HFF-Myc (cell line): Measurements from ENCODE around the gene SLX9.

Experiments
- DNase-seq: peaks from one replicate; pipeline ENCODE4 v3.0.0-alpha.2; 2011; ENCODE audit warnings: low read depth; ENCODE audit errors: extremely low read depth
- H3K4me3 ChIP-seq: replicated peaks from 2 replicates; pipeline ENCODE4 v1.5.1; 2011; ENCODE audit warnings: low read depth, mild to moderate bottlenecking, control low read depth, low read length
- CTCF ChIP-seq: IDR thresholded peaks from 2 replicates; pipeline ENCODE4 v1.5.1; 2012; ENCODE audit warnings: mild to moderate bottlenecking, low read depth, low read length, control low read depth; ENCODE audit errors: missing control alignments

SLX9 gene

DNA sequence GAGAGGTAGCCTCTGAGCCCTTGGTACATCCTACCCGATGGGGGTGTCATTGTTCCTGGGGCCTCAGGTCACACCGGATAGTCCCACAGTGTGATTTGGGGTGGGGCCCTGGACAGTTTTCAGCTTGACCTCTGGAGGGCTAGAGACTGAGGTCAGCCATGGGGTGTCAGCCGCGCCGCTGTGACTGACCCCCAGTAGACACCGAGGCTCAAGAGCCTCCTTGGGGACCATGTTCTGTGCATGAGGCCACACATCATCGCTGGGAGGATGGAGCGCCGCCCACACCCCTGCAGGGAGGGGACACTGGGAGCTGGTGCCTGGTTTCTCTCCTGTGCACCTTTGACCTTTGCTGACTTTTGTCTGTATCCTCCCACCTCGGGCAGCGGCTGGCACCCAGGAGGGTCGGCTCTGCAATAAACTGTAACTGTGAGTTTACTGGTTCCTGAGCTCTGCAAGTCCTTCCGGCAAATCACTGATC is 41.8 kb upstream of the SLX9 start:
- no peak for DNase-seq
- H3K4me3 ChIP-seq: no peak overlapping the region
- TF ChIP-seq CTCF: no peak

GRCh38 chr21:44898851-44899767 is 40.7 kb upstream of the SLX9 start:
- H3K4me3 ChIP-seq: no peak overlapping the region
- DNase-seq: no peak
- TF ChIP-seq CTCF: no peak

DNA sequence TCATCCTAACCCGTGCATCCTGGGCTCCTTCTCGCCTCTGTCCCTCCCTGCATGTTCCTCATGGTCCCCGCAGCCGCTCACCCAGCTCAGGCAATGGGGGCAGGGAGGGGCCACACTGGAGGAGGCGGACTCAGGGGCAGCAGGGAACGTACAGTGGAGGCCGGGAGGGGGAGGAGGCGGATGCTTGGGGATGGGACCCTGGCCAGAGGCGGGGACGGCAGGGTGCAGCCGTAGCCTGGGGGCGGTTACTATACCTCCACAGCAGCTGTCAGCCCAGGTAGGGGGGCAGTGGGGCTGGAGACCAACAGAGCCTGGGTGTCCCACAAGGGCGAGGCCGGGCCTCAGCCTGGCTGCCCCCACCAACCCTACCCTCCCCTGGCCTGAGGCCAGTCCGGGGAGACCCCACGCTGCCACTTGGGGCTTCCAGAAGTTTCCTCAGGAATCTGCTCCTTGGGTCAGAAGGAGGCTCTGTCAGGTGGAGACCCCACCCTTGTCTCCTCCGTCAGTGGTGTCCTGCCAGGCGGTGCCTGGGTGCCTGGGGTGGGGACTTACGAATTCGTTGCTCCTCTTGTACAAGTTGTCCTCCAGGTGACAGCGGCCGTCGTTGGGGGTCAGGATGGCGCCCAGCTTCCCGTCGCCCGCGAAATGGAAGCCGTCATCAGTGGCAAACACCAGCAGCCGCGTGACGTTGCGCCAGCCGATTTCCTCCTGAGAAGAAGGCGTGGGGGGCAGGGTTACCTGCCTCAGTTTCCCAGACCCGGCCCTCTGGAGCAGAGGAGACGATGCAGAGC is 39.9 kb upstream of the SLX9 start:
- H3K4me3 ChIP-seq: no peak overlapping the region
- DNase-seq: no peak
- no peak for TF ChIP-seq CTCF

GRCh38 chr21:44900559-44901251 is 39.1 kb upstream of the SLX9 start:
- no peak for DNase-seq
- no peak overlapping the region for H3K4me3 ChIP-seq
- TF ChIP-seq CTCF: no peak

DNA sequence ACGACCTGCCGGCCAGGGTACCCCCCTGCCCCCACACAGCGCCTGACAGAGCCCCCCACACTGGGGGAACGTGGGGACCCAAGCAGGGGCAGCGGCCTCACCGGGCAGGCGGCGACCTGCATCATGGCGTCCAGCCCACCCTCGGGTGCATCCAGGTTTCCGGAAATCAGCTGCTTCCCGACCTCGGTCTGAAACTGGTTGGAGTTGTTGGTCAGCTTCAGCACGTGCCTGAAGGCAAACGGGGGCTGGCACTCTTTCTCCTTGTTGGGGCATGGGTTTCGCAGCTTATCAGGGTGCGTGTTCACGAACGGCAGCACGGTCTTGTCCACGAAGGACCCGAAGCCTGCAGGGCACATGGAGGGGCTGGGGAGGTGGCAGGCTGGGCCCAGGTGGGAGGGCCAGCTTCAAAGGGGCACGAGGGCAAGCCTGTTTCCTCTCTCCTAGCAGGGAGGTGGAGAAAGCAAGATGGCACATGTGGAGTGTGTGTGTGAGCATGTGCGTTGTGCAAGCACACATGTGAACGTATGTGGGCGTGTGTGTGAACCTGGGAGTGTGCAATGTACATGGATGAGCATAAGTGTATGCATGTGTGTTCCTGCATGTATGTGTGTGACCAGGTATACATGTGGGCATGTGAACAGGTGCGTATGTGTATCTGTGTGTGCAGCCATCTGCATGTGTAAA is 38.3 kb upstream of the SLX9 start:
- DNase-seq: no peak
- no peak overlapping the region for H3K4me3 ChIP-seq
- TF ChIP-seq CTCF: no peak
